GM21515 (cell line): ENCODE results near the gene ESCO1.
"Not testable (repeated sequence)": the region's sequence is repeated elsewhere in the genome, so short reads cannot be mapped to it uniquely, and the experiment has no call there.

Source experiments
- ATAC-seq: cut with Tn5 transposase; IDR thresholded peaks from one replicate; pipeline ENCODE4 v1.9.1; 2021; ENCODE audit not compliant: unreplicated experiment

Gene ESCO1, protein sequence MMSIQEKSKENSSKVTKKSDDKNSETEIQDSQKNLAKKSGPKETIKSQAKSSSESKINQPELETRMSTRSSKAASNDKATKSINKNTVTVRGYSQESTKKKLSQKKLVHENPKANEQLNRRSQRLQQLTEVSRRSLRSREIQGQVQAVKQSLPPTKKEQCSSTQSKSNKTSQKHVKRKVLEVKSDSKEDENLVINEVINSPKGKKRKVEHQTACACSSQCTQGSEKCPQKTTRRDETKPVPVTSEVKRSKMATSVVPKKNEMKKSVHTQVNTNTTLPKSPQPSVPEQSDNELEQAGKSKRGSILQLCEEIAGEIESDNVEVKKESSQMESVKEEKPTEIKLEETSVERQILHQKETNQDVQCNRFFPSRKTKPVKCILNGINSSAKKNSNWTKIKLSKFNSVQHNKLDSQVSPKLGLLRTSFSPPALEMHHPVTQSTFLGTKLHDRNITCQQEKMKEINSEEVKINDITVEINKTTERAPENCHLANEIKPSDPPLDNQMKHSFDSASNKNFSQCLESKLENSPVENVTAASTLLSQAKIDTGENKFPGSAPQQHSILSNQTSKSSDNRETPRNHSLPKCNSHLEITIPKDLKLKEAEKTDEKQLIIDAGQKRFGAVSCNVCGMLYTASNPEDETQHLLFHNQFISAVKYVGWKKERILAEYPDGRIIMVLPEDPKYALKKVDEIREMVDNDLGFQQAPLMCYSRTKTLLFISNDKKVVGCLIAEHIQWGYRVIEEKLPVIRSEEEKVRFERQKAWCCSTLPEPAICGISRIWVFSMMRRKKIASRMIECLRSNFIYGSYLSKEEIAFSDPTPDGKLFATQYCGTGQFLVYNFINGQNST

GRCh38 chr18:21600526-21601410 is at the start of gene ESCO1:
Gene ESCO1, minus strand, starts transcription at chr18:21600704. Its CDS starts 25,861 bp downstream, at chr18:21574843.
- peak; percentile 84 for ATAC-seq

DNA sequence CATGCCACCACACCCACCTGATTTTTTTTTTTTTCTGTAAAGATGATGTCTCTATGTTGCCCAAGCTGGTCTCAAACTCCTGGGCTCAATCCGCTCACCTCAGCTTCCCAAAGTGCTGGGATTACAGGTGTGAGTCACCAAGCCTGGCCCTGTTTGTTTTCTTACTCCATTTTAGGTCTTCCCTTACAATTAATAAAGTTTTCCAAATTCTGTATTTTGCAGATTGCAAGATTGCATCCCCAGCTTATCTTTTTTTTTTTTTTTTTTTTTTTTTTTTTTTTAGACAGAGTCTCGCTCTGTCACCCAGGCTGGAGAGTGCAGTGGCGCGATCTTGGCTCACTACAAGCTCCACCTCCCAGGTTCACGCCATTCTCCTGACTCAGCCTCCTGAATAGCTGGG is 39.9 kb upstream of the ESCO1 start:
- ATAC-seq, result not testable (repeated sequence)

DNA sequence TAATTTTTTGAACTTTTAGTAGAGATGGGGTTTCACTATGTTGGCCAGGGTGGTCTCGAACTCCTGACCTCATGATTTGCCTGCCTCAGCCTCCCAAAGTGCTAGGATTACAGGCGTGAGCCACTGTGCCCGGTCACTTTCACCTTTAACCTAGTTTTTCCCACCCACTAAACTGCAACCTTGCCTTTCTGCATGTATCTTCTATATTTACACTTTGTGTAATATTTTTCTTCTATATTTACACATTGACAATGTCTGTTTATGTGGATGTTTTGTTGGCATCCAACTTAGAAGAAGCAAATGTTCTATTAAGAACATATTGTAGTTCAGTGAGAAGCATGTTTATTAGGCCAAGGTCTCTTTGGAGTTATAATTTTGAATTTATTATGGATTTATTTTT is 38.3 kb upstream of the ESCO1 start:
- no peak for ATAC-seq

- ATAC-seq, result no peak
Observed at GRCh38 chr18:21636769-21637168, 36.3 kb upstream of the ESCO1 start.

DNA sequence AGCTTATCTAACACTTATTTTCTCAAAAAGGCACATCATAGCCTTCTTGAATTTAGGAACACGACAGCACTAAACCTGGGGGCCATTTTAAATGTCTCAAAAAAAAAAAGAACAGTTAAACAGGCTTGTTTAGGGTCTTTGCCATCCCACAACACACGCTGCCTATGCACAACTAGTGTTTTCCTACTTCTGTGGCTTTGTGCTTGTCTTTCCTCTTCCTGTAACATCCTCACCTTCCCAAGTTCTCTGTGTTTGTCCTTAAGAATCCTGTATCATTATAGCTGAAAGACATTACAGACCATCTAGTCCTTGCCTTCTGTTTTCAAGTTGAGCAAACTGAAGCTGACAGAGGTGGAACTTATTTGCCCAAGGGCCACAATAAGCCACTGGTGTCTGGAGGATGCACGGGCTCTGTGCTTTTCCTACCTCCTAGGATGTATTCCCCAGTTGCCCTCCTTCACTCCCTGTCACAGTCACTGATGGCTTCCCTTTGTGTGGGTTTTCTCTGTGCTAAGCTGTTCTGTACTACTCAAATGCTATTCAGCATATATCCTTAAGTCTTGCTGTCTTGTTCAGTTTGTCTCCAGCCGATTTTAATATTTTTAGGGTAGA is 34.2 kb upstream of the ESCO1 start:
- ATAC-seq, result no peak

DNA sequence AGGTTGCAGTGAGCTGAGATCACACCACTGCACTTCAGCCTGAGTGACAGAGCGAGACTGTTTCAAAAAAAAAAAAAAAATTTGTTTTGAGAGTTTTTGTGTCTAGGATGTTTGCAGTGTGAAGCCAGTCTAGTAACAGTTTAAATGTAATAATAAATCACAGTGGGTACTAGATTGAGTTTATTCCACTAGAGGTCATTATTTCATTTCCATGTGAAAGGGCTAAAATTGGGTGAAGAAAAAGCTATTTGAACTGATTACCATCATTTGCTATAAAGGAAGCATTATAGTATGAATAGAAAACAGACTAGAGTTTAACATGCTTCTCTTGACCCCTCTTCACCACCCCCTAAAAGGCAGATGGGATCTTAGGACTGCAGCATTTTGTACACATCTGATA is 31.9 kb upstream of the ESCO1 start:
- ATAC-seq, result no peak

GRCh38 chr18:21629089-21629832 is 28.8 kb upstream of the ESCO1 start:
- ATAC-seq, result peak; percentile 96

GRCh38 chr18:21621640-21622039 is 21.1 kb upstream of the ESCO1 start:
- not testable (repeated sequence) for ATAC-seq

DNA sequence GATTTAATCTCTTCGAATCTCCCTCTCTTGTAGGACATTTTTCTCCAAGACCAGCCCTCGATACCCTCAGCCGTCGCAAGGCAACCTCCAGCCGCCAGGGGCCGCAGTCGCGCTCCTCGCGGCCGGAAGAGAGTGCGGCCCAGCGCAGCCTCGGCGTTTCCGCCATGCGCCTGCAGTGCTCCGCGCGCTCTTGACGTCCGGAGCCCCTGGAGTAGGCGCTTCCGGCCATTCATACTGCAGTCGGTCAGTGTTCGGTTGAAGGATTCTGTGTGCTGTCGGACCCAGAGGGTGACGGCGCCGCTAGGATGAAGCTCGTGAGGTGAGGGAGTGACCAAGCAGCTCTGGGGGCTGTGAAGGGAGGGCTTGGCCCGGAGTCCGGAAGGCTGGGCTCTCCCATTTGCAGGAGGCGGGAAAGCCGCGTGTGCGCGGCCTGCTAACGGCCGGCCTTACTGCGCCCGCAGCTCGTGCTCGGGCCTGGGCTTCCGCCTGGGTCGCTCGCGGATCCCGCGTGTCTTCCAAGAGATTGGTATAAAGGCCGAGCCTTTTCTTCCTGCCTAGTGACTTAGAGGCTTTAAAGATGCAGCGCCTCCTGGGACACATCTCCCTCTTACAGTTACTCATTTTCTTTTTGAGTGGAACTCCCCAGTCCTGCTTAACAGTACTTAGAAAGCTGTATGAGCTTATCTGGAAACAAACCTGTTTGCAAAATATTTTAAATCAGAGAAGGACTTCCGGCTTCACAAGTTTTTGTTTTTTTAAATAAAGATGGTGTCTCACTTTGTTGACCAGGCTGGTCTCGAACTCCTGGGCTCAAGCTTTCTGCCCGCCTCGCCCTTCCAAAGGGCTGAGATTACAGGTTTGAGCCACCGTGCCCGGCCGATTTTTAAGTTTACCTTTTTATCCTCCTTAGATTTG is 11.9 kb upstream of the ESCO1 start, which contains the start of gene SNRPD1:
SNRPD1 (plus strand) TSS at position 190 of the 915 bp plus-strand sequence; CDS start at position 306, 116 bp downstream.
- peak; percentile 98 for ATAC-seq

DNA sequence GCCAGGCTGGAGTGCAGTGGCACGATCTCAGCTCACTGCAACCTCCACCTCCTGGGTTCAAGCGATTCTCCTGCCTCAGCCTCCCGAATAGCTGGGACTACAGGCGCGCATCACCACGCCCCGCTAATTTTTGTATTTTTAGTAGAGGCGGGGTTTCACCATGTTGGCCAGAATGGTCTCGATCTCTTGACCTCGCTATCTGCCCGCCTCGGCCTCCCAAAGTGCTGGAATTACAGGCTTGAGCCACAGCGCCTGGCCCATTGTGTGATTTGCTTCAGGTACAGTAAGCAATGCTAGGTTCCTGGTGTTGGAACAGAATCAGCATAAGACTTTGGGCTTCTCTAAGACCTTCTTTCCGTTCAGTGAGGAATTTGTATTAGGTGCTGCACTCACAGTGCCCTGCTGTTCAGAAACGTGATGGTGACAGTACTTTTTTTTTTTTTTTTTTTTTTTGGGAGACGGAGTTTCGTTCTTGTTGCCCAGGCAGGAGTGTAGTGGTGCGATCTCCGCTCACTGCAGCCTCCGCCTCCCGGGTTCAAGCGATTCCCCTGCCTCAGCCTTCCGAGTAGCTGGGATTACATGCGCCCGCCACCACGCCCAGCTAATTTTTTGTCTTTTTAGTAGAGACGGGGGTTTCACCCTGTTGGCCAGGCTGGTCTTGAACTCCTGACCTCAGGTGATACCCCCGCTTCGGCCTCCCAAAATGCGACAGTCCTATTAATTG is 11.1 kb upstream of the ESCO1 start:
- ATAC-seq, result not testable (repeated sequence)

- ATAC-seq, result no peak
Observed at GRCh38 chr18:21605213-21605612, 4.7 kb upstream of the ESCO1 start.

DNA sequence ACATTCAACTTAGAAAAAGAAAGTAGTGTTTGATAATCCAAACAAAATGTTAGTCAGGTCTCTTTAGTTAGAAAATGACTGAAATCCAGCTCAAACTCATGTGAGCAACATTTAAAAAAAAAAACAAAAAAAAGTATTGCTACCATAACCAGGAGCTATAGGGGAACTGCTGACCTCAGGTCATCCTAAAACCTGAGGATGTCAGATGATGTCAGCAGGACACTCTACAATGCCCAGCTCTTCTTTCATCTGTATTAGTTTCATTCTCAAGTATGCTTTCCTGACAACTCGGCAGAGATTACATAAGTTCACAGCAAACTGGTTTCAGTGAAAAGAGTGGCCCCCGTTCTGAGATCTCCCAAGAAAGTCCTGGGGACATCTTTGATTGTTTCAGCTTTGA is 4.2 kb upstream of the ESCO1 start:
- ATAC-seq, result no peak

- ATAC-seq, result no peak
Observed at GRCh38 chr18:21602299-21602587, 1.7 kb upstream of the ESCO1 start.

- peak; percentile 47 for ATAC-seq
Observed at GRCh38 chr18:21599585-21600525, 649 bp downstream of the ESCO1 start.

- ATAC-seq, result no peak
Observed at GRCh38 chr18:21598726-21599584, 1.5 kb downstream of the ESCO1 start.

DNA sequence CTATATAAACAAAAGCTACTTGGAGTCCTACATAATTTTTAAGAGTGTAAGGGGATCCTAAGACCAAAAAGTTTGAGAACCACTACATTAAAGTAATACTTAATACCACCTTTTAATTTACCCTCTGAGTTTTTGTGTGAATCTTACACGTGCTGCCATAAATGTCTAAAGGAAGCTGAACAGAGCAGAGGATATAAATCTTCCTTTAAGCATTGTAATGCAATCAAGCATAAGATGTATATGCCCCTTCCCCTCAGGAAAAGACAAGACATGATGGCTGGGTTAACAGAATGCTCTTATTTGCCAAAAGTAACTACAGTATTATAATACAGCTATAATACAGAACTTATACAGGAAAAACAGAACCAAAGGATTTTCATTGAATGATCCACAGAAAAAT is 2.9 kb downstream of the ESCO1 start:
- ATAC-seq, result no peak
